NCI-H2107 treated with DMSO at 0.1 percent for 48 hours (cell line): ENCODE results near the gene SESN2.

Experiments
- DNase-seq: peaks from one replicate; lab custom pipeline; 2025; ENCODE audit not compliant: unreplicated experiment; lab: John Stamatoyannopoulos, UW

Gene SESN2

DNA sequence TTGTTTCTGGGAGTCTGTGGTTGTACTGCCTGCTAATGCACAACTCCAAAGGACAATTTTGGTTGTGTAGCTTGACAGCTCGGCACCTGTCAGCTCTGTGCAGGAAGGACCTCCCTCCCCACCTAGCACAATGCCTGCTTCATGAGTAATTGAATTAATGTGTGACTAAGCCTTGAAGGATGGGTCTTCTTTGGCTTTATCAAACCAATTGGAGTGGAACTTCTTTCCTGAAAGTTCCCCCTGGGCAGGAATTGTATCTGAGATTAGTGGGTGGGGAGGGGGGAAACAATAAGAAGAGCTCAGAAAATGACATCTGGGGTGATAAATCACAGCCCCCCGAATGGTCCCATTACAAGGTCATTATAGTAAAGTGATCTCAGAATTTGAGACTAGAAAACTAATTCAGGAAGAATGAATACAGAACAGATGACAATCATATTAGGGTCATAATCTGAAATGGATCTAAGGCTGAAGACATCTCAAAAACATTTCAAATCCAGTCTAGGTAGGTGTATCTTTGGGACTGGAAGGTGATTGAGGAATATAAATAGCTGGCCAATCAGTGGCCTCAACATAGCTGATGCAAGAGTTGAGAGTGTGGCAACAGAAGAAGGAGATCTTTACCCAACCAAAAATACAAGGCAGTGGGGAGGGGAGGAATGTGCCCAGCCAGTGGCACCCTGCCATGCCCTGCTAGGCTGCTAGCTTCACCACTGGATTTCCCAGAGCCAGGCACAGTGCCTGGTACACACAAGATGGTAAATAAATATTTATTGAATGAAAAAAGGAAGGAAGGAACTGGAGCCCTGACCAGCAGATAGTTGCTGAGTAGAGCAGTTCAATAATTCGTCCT is 10.1 kb upstream of the SESN2 start:
- peak; percentile 87 for DNase-seq

GRCh38 chr1:28249866-28250295 is 9.4 kb upstream of the SESN2 start:
- DNase-seq, result no peak

DNA sequence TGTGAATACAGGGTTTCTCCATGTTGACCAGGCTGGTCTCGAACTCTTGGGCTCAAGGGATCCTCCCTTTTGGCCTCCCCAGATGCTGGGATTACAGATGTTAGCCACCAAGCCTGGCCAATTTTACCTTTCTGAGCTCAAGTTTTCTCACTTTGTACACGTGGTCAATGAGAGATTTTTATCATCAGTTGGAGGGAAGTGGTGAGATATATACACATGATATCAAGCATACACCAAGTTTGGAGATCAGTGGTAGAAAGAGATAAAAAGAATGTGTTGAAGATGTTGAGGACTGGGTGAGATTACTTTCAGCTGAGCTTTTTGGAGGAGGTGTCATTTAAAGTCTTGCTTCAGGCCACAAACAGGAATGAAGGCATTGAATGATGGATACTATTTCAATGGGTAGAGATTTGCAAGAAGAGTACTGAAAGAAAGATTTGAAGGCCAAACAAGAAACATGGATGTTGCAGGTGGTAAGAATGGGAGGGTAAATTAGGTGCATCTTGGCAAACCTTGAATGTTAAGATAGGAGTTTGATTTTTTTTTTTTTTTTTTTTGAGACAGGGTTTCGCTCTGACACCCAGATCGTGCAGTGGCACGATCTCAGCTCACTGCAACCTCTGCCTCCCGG is 3.0 kb upstream of the SESN2 start:
- DNase-seq, result no peak

- no peak for DNase-seq
These were observed 1.6 kb upstream of the SESN2 start for GRCh38 chr1:28257736-28258135.

DNA sequence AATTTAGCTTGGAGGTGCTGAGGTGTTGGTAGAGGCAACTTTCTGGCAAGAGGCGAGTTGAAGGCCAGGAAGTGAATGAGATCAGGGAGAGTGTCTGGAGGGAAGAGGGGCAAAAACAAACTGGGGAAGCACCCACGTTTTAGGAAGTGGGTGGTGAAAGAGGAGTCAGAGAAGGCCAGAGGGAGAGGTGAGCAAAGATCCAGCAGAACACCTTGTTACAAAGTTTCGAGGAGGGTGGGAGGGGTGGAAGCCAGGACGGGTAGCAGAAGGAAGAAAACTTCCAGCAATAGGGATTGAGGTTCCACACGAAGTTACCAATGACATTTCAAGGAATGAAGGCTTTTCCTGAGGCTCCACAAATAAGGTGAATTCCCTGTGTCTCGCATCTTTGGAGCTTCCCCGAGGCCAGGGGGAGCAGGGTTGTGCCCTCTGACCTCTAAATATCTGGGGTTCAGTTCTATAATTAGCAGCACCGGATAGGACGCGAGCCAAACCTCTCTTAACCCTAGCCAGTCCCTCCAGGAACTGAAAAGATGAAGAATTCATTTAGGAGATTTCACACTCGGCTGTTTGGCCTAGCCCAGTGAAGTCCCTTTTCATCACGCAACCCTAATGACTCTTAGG is 578 bp upstream of the SESN2 start:
- DNase-seq, result no peak

- no peak for DNase-seq
These were observed 850 bp downstream of the SESN2 start for GRCh38 chr1:28259934-28260802.

- DNase-seq, result no peak
These were observed 1.5 kb downstream of the SESN2 start for GRCh38 chr1:28260803-28261174.

DNA sequence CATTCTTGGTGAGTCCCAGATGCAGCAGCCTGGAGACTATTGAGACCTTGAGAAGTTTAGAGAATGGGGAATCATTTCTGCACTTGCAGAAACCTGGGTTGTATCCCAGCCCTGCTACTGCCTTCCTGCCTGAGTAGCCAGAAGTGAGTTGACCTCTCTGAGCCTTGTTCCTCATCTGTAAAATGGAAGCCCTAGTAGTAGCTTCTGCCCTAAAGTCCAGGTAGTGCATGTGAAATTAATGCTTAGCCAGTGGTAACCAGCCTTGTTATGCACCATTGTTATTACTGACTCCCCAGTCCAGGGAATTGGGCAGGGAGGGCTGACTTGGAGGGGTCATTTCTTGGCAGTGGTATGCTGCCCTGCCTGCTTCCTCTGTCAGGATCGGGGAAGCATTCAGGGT is 5.6 kb downstream of the SESN2 start:
- no peak for DNase-seq

GRCh38 chr1:28265577-28265976 is 6.3 kb downstream of the SESN2 start:
- no peak for DNase-seq

GRCh38 chr1:28266920-28267322 is 7.6 kb downstream of the SESN2 start:
- DNase-seq, result no peak

- DNase-seq, result no peak
These were observed 8.3 kb downstream of the SESN2 start for GRCh38 chr1:28267633-28268032.

DNA sequence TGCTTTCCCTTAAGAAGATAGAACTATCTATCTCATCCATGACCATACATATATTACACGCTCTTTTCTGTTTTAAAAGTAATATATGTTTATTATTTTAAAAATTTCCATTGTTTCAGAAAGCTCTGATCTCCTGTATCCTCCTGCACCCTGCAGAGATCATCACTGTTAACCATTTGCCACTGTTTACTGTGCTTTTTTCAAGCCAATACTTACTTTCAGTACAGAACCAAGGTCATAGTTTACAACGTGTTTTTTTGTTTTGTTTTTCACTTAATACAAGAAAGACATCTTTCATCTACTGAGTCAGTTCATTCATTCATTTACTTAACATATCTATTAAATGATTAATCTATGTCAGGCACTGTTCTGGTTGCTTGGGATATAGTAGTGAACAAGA is 10.2 kb downstream of the SESN2 start:
- DNase-seq, result no peak

GRCh38 chr1:28272215-28272852 is 13.0 kb downstream of the SESN2 start:
- no peak for DNase-seq

- DNase-seq, result no peak
These were observed 14.0 kb downstream of the SESN2 start for GRCh38 chr1:28273216-28273860.

DNA sequence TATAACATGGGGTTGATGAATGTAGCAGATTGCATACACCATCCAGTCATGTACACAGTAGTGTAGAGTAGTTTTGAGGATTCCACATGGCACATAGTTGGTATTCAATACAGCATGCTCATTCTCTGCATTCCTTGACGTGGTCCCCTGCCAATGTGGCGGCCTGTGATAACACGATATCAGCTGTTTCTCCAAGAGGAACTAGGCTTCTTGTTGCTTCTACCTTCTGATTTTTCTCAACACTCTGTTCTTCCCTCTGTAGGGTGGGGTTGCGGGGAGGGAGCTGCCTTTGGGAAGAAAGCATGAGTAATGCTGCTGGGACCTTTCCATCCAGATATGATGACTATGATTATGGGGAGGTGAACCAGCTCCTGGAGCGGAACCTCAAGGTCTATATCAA is 19.4 kb downstream of the SESN2 start:
- DNase-seq, result no peak

DNA sequence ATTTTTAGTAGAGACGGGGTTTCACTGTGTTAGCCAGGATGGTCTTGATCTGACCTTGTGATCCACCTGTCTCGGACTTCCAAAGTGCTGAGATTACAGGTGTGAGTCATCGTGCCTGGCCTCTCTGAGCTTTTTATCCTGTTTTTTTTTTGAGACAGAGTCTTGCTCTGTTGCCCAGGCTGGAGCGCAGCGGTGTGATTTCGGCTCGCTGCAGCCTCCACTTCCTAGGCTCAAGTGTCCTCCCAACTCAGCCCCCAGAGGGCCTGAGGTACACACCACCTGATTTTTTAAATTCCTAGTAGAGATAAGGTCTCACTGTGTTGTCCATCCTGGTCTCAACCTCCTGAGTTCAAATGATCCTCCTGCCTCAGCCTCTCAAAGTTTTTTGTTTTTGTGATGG is 20.4 kb downstream of the SESN2 start:
- DNase-seq, result no peak

GRCh38 chr1:28280501-28280900 is 21.2 kb downstream of the SESN2 start:
- DNase-seq, result no peak

DNA sequence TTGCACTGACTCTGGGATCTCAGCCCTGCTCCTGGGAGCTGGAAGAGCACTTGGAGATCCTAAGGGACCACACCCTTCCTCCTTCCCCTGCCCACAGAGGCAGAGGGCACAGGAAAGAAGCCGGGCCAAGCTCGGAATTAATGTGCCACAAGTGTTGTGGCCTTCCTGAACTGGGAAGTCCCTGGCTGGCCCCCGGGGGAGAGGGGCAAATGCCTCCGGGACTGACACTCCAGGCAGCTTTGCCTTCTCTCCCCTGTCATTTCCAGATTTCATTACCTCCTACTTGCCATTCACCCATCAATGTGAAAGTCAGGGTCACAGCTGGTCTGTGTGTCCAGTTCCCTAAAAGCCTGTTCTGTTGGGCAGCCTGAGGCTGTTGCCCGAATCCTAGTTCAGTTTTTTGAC is 21.7 kb downstream of the SESN2 start:
- DNase-seq, result no peak

DNA sequence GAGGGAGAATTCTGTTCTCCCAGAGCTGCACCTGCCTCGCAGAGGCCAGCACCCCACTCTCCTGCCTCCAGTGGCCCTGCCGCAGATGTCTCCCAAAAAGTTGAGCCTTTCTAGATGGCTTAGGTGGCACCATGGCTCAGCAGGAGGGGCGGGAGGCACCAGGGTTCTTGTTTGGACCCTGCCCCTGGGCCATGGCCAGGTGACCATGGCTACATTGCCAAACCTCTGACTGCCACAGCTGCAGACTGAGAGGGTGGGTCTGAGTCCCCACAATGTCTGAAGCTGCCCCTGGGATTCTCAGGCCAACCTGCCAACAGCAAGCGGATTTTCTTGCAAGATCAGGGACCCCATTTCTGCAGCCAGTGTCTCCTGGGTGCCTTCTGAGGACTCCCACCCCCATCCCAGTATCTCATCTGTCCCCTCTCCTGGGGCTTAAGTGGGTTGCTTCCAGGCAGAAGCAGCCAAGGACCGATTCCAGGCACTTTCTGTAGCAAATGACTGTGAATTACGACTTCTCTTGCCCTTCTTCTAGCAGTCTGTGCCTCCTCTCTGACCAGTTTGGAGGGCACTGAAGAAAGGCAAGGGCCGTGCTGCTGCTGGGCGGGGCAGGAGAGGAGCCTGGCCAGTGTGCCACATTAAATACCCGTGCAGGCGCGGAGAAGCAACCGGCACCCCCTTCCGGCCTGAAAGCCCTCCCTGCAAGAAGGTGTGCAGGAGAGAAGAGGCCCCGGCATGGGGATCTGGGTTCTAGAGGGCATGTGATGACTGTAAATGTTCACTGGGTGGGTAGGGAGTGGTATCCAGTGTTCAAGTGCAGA is 22.5 kb downstream of the SESN2 start:
- DNase-seq, result no peak
